ENCODE results near the gene CAMK2A.
"Not testable (repeated sequence)": the region's sequence is repeated elsewhere in the genome, so short reads cannot be mapped to it uniquely, and the experiment has no call there.

Gene CAMK2A

GRCh38 chr5:150253416-150254208 is 36.0 kb downstream of the CAMK2A start:
- no peak overlapping the region for H3K27ac ChIP-seq
- no peak for TF ChIP-seq ZFX (IDR thresholded peaks at IDR 0.05; ENCODE audit: borderline replicate concordance)
- TF ChIP-seq, protein P1, sequence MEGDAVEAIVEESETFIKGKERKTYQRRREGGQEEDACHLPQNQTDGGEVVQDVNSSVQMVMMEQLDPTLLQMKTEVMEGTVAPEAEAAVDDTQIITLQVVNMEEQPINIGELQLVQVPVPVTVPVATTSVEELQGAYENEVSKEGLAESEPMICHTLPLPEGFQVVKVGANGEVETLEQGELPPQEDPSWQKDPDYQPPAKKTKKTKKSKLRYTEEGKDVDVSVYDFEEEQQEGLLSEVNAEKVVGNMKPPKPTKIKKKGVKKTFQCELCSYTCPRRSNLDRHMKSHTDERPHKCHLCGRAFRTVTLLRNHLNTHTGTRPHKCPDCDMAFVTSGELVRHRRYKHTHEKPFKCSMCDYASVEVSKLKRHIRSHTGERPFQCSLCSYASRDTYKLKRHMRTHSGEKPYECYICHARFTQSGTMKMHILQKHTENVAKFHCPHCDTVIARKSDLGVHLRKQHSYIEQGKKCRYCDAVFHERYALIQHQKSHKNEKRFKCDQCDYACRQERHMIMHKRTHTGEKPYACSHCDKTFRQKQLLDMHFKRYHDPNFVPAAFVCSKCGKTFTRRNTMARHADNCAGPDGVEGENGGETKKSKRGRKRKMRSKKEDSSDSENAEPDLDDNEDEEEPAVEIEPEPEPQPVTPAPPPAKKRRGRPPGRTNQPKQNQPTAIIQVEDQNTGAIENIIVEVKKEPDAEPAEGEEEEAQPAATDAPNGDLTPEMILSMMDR (IDR thresholded peaks at IDR 0.05): no peak

- no peak overlapping the region for H3K27ac ChIP-seq
- TF ChIP-seq, protein P1 (IDR thresholded peaks at IDR 0.05): no peak
Measured at GRCh38 chr5:150252489-150252888, 37.1 kb downstream of the CAMK2A start.

DNA sequence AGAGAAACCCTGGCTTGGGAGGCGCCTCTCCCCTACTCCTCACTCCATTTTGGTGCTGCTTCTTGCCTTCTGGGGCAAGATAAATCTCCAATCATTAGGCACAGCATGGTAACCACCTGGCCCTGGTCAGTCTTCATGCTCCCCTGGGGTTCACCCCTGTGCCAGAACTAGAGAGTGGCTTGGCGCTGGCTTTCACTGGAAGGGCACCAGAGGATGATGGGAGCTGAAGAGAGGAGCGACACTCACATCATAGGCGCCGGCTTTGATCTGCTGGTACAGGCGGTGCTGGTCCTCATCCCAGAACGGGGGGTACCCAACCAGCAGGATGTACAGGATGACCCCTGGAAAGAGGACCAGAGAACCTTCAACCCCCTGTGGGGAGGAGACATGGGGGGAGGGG is 38.1 kb downstream of the CAMK2A start:
- no peak for TF ChIP-seq ZFX (IDR thresholded peaks at IDR 0.05; ENCODE audit: borderline replicate concordance)
- TF ChIP-seq, protein P1 (IDR thresholded peaks at IDR 0.05): no peak
- no peak overlapping the region for H3K27ac ChIP-seq

- H3K27ac ChIP-seq: no peak overlapping the region
- TF ChIP-seq, protein P1 (IDR thresholded peaks at IDR 0.05): no peak
- no peak for TF ChIP-seq ZFX (IDR thresholded peaks at IDR 0.05; ENCODE audit: borderline replicate concordance)
Measured at GRCh38 chr5:150249744-150250143, 39.8 kb downstream of the CAMK2A start.

DNA sequence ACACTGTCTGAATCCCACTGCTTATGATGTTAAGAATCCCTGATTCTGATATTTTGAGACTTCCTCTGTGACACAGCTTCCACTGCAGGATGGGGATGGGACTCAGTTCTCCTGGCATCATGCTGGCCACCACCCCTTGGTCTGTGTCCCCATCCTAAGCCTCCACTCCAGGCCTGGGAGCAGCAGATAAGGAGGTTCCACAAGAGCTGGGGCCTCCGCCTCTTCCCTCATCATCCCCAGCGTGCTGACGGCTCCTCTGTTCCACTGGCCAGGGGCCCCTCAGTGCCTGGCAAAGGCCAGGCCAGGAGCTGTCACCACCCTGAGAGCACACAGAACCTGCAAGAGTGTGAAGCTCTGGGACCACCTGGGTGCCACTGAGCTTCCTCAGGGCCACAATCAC is 40.6 kb downstream of the CAMK2A start:
- H3K27ac ChIP-seq: no peak overlapping the region
- TF ChIP-seq ZFX (IDR thresholded peaks at IDR 0.05; ENCODE audit: borderline replicate concordance): no peak
- TF ChIP-seq, protein P1 (IDR thresholded peaks at IDR 0.05): no peak

- H3K27ac ChIP-seq: not testable (repeated sequence)
Measured at GRCh38 chr5:150248493-150248892, 41.1 kb downstream of the CAMK2A start.

- TF ChIP-seq, protein P1 (IDR thresholded peaks at IDR 0.05): no peak
- no peak for TF ChIP-seq ZFX (IDR thresholded peaks at IDR 0.05; ENCODE audit: borderline replicate concordance)
- no peak overlapping the region for H3K27ac ChIP-seq
Measured at GRCh38 chr5:150247726-150248125, 41.8 kb downstream of the CAMK2A start.

GRCh38 chr5:150246835-150247234 is 42.7 kb downstream of the CAMK2A start:
- TF ChIP-seq ZFX (IDR thresholded peaks at IDR 0.05; ENCODE audit: borderline replicate concordance): no peak
- TF ChIP-seq, protein P1 (IDR thresholded peaks at IDR 0.05): no peak
- no peak overlapping the region for H3K27ac ChIP-seq
